GM23248 (cell line): ENCODE measurements around the gene VWA8. TPM values are rescaled to one million over a fixed set of nuclear protein-coding genes. Genes with fewer than 3 reads are reported as not detected.

Experiments used
- DNase-seq: peaks from one replicate; pipeline ENCODE4 v3.0.0-alpha.2; 2015
- H2AFZ ChIP-seq: fragments of 200-600 bp; sonication (generic); 2 replicates; pipeline ENCODE4 v1.6.1; 2016; ENCODE audit warnings: antibody characterized with exemption
- H3F3A ChIP-seq: fragments of 200-600 bp; sonication (generic); 2 replicates; pipeline ENCODE4 v1.6.1; 2016; ENCODE audit warnings: mild to moderate bottlenecking, antibody characterized with exemption, mixed run types; ENCODE audit not compliant: insufficient read depth
- H3K27ac ChIP-seq: fragments of 200-600 bp; sonication (generic); 2 replicates; pipeline ENCODE4 v1.5.1; 2016; ENCODE audit warnings: mild to moderate bottlenecking
- H3K27me3 ChIP-seq: fragments of 200-600 bp; sonication (generic); replicated peaks from 2 replicates; pipeline ENCODE4 v1.6.1; 2016; ENCODE audit warnings: mild to moderate bottlenecking; ENCODE audit not compliant: insufficient read depth
- H3K36me3 ChIP-seq: fragments of 200-600 bp; sonication (generic); 2 replicates; pipeline ENCODE4 v1.6.1; 2016; ENCODE audit warnings: low read depth, mild to moderate bottlenecking
- H3K4me1 ChIP-seq: fragments of 200-600 bp; sonication (generic); 2 replicates; pipeline ENCODE4 v1.6.1; 2016; ENCODE audit warnings: mild to moderate bottlenecking; ENCODE audit not compliant: insufficient read depth
- H3K4me2 ChIP-seq: fragments of 200-600 bp; sonication (generic); one replicate; pipeline ENCODE4 v1.6.1; 2016; ENCODE audit warnings: mild to moderate bottlenecking; ENCODE audit not compliant: unreplicated experiment
- H3K4me3 ChIP-seq: fragments of 200-600 bp; sonication (generic); 2 replicates; pipeline ENCODE4 v1.5.1; 2016; ENCODE audit warnings: mild to moderate bottlenecking
- H3K79me2 ChIP-seq: fragments of 200-600 bp; sonication (generic); 2 replicates; pipeline ENCODE4 v1.6.1; 2016; ENCODE audit warnings: mild to moderate bottlenecking; ENCODE audit not compliant: insufficient read depth
- H3K9ac ChIP-seq: fragments of 200-600 bp; sonication (generic); 2 replicates; pipeline ENCODE4 v1.6.1; 2016; ENCODE audit warnings: mild to moderate bottlenecking
- H3K9me2 ChIP-seq: fragments of 200-600 bp; sonication (generic); 2 replicates; pipeline ENCODE4 v1.6.1; 2016; ENCODE audit warnings: mixed run types, mild to moderate bottlenecking, moderate library complexity; ENCODE audit not compliant: insufficient read depth
- H3K9me3 ChIP-seq: fragments of 200-600 bp; sonication (generic); one replicate; pipeline ENCODE4 v1.6.1; 2017; ENCODE audit warnings: low read depth
- H4K20me1 ChIP-seq: fragments of 200-600 bp; sonication (generic); 2 replicates; pipeline ENCODE4 v1.6.0; 2016; ENCODE audit not compliant: insufficient read depth
- EZH2 ChIP-seq: fragments of 200-600 bp; sonication (generic); IDR thresholded peaks from 2 replicates; pipeline ENCODE4 v1.6.1; 2018; ENCODE audit warnings: antibody characterized with exemption, mild to moderate bottlenecking; ENCODE audit not compliant: insufficient read depth, poor library complexity, severe bottlenecking
- EZH2phosphoT487 ChIP-seq: fragments of 200-600 bp; sonication (generic); IDR thresholded peaks from 2 replicates; pipeline ENCODE4 v1.6.1; 2018; ENCODE audit warnings: antibody characterized with exemption, moderate library complexity, mild to moderate bottlenecking, low read depth; ENCODE audit not compliant: insufficient read depth
- WGBS, 2 experiments: methylation state at CpG; one replicate each; pipeline ENCODE4 v1.1.6; 2015 to 2017; ENCODE audit warnings: low lambda C conversion rate in 2 of 2, low coverage in 1 of 2; ENCODE audit errors: missing lambda C conversion rate in 2 of 2; 5-methylcytosine and 5-hydroxymethylcytosine counted together
- in situ Hi-C: fragments of 300-500 bp; cut with MboI; formaldehyde crosslinking; loops from 2 replicates; pipeline ENCODE4 v1.15.0; 2020
- polyA plus RNA-seq: library from polyadenylated mRNA; unstranded; fragments of >200 nt; fragmentation: Nextera tagmentation; extraction: Ambion mirVana; gene quantifications from 2 replicates; pipeline ENCODE4 v1.2.1, GENCODE V29; 2016
- total RNA-seq: library from RNA; depleted of rRNA; stranded (reverse); fragments of >200 nt; shearing (Covaris generic); gene quantifications from 2 replicates; pipeline ENCODE4 v1.2.3, GENCODE V29; 2014

VWA8 gene
- total and polyA plus RNA-seq, 2 experiments from 2014 or later = 3.9 to 10.1 TPM

DNA sequence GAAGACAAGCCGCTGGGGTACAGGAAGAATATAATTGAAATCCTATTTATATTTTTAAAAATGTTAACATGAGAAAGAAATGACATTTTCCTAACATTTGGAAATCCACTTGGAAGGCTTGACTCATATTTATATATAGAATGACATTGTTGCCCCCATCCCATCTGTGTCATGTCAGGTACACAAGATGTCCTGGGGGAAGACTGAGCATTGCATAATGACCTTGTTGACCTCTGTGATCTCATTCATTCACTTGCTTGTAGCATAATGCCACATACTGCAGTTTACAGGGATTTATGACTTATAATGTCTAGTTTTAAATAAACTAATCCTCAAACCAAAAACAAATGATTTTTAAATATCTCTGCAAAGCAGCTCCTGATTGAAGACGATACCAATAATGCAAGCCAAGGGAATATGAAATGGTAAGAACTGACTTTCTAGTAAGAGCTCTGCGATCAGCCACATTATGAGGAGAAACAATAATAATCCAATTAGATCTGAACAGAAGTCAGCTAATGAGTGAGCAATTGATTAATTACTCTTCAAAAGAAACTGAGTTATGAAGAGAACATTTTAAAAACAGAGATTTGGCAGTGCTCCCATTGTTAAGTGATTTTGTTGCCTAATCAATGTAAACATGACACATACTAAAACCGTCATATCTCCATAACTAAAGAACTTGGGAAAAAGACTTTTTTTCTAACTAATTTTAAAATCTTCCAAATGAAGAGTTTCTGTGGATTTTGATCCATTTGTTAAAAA is 21.2 kb upstream of the VWA8 start:
- Histone ChIP-seq H3K4me2 (no peak overlapping the region), H3K36me3 (no peaks in the 10 kb centered on the region), H3F3A (peaks cover 17% of the 10 kb centered on the region), H2AFZ (no peak overlapping the region), H3K9me3 (no peaks in the 10 kb centered on the region), H3K9me2 (no peaks in the 10 kb centered on the region), H4K20me1 (no peaks in the 10 kb centered on the region), H3K9ac (no peak overlapping the region), H3K79me2 (no peaks in the 10 kb centered on the region), H3K27me3 (no peaks in the 10 kb centered on the region), H3K27ac (no peak overlapping the region), H3K4me3 (no peak overlapping the region), H3K4me1 (peaks cover 11% of the 10 kb centered on the region)
- 86 to 87% methylated on average over 4 of the region's 4 CpGs for WGBS, 2 experiments
- TF ChIP-seq EZH2phosphoT487 (no peak), EZH2 (no peak)
- DNase-seq = peak; percentile 2
- in situ Hi-C loops = no loop called here

DNA sequence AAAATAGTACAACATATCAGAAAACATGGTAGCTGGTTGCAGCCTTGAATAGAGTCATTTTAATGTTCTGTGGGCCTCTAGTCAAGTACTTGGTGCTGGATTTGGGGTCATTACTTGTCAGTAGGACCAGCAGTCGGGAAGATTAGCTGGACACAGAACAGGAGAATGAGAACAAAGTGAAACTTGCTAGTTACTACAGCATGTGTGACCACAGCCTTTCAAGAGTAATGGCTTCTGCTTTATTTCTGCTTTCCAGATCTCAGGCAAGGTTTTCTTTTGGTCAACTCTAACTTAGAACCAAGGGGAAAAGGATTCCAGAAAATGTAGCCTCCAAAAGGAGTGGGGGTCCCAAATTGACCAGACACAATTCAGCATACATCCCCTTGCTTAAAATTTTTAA is 17.1 kb upstream of the VWA8 start:
- no peaks in the 10 kb centered on the region for H3K9me2 ChIP-seq
- no peaks in the 10 kb centered on the region for H3F3A ChIP-seq
- H3K27me3 ChIP-seq = no peaks in the 10 kb centered on the region
- H3K9ac ChIP-seq = no peak overlapping the region
- no peak for DNase-seq
- in situ Hi-C loops = no loop called here
- no peaks in the 10 kb centered on the region for H3K36me3 ChIP-seq
- H2AFZ ChIP-seq = no peak overlapping the region
- no peaks in the 10 kb centered on the region for H3K9me3 ChIP-seq
- H3K4me2 ChIP-seq = no peak overlapping the region
- H4K20me1 ChIP-seq = no peaks in the 10 kb centered on the region
- no peak for TF ChIP-seq EZH2
- TF ChIP-seq EZH2phosphoT487 = no peak
- no peak overlapping the region for H3K27ac ChIP-seq
- H3K4me1 ChIP-seq = no peaks in the 10 kb centered on the region
- H3K79me2 ChIP-seq = no peaks in the 10 kb centered on the region
- 6 to 23% methylated on average over 1 of the region's 1 CpG for WGBS, 2 experiments
- H3K4me3 ChIP-seq = no peak overlapping the region

DNA sequence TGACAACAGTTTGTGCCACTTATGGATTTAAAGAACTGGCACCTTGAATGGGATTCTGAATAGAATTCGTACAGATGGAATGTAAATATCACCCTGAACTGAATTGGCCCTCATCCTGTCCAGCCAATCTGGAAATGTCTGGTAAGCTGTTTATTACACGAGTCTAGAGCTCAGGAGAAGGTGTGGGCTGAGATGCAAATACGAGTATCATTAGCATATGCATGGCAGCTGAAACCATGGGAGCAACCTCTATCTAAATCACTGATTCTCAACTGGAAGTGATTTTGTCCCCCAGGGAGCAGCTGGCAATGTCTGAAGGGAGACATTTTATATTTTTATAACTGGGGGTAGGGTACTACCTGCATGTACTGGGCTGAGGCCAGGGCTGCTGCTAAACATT is 15.6 kb upstream of the VWA8 start:
- Histone ChIP-seq H3K4me3 (no peak overlapping the region), H3K9me3 (no peaks in the 10 kb centered on the region), H3K27ac (no peak overlapping the region), H3K4me1 (no peaks in the 10 kb centered on the region), H3K79me2 (no peaks in the 10 kb centered on the region), H4K20me1 (no peaks in the 10 kb centered on the region), H2AFZ (no peak overlapping the region), H3K4me2 (no peak overlapping the region), H3K36me3 (no peaks in the 10 kb centered on the region), H3K27me3 (no peaks in the 10 kb centered on the region), H3F3A (no peaks in the 10 kb centered on the region), H3K9me2 (no peaks in the 10 kb centered on the region), H3K9ac (no peak overlapping the region)
- in situ Hi-C loops = no loop called here
- no peak for DNase-seq
- 48 to 51% methylated on average over 3 of the region's 3 CpGs for WGBS, 2 experiments
- TF ChIP-seq EZH2phosphoT487 (no peak), EZH2 (no peak)

DNA sequence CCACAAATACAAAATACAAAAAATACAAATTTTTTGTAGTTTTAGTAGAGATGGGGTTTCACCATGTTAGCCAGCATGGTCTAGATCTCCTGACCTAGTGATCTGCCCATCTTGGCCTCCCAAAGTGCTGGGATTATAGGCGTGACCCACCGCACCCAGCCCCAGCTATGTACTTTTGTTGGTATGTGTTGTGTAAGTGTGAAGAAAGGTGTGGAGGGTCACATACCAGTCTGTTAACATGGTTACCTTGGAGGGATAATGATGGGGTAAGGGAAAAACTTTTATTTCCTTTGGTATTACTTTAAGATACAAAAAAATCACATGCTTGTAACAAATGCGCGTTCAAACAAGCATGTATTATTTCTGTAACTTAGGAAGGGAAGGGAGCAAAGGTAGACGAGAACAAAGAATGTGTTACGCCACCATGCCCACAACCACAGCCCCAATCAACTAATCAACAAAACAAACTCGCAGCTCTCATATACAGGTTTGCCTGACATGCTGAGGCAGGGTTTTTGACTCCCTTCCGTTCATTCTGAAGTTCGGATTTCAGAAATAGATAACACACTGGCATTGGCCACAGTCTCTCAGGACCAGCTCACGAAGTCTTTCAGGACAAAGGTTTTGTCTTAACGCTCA is 13.5 kb upstream of the VWA8 start:
- Histone ChIP-seq H4K20me1 (no peaks in the 10 kb centered on the region), H3F3A (no peaks in the 10 kb centered on the region), H3K4me2 (no peak overlapping the region), H3K27ac (no peak overlapping the region), H3K4me3 (no peak overlapping the region), H3K27me3 (no peaks in the 10 kb centered on the region), H3K9ac (no peak overlapping the region), H3K9me2 (no peaks in the 10 kb centered on the region), H3K9me3 (no peaks in the 10 kb centered on the region), H3K79me2 (no peaks in the 10 kb centered on the region), H3K4me1 (no peaks in the 10 kb centered on the region), H3K36me3 (no peaks in the 10 kb centered on the region), H2AFZ (no peak overlapping the region)
- in situ Hi-C loops = no loop called here
- TF ChIP-seq EZH2phosphoT487 (no peak), EZH2 (no peak)
- 89 to 91% methylated on average over 11 of the region's 11 CpGs for WGBS, 2 experiments
- no peak for DNase-seq
